ENCODE measurements around the gene TUBA4A. TPM values are rescaled to one million over a fixed set of nuclear protein-coding genes. Genes with fewer than 3 reads are reported as not detected.

TUBA4A gene
- total RNA-seq, 2 donors from 2014 or later: 17.8 to 20.2 TPM

GRCh38 chr2:219274361-219274921 lies 20.7 kb upstream of the TUBA4A start:
- intact Hi-C loops (cut with DNase I): no loop called here
- peaks cover 28% of the 10 kb centered on the region for H3K4me1 ChIP-seq
- DNase-seq: peak; percentile 41 to 68 (median 52)
- H3K4me3 ChIP-seq: no peak overlapping the region
- 55 to 65% methylated on average over 6 of the region's 6 CpGs for WGBS, 2 donors
- ATAC-seq: peak; percentile 17
- peak overlapping the region; percentile 57 to 87 (median 66) for H3K27ac ChIP-seq
- H3K36me3 ChIP-seq (replicated peaks in 1 of 2; ENCODE audit: insufficient read depth in 1 of 2, low read depth in 2 of 2): no peaks in the 10 kb centered on the region
- peak in 1 of 3 donors; percentile 32 for TF ChIP-seq POLR2A (IDR thresholded peaks at IDR 0.05)
- no peak for TF ChIP-seq CTCF (IDR thresholded peaks at IDR 0.05)
- H3K27me3 ChIP-seq: no peaks in the 10 kb centered on the region
- no peaks in the 10 kb centered on the region for H3K9me3 ChIP-seq

GRCh38 chr2:219273937-219274336 lies 20.2 kb upstream of the TUBA4A start:
- intact Hi-C loops (cut with DNase I): no loop called here
- peak overlapping the region; percentile 57 to 87 (median 66) for H3K27ac ChIP-seq
- no peak for ATAC-seq

GRCh38 chr2:219272995-219273394 lies 19.3 kb upstream of the TUBA4A start:
- TF ChIP-seq POLR2A (IDR thresholded peaks at IDR 0.05): no peak
- no peak for TF ChIP-seq CTCF (IDR thresholded peaks at IDR 0.05)

More at GRCh38 chr2:219273937-219274336, 20.2 kb upstream of the TUBA4A start:
- WGBS, 2 donors: 51 to 80% methylated on average over 1 to 3 of the region's 3 CpGs
- DNase-seq: no peak
- no peaks in the 10 kb centered on the region for H3K9me3 ChIP-seq
- H3K4me3 ChIP-seq: no peak overlapping the region
- no peaks in the 10 kb centered on the region for H3K36me3 ChIP-seq (replicated peaks in 1 of 2; ENCODE audit: insufficient read depth in 1 of 2, low read depth in 2 of 2)
- H3K27me3 ChIP-seq: no peaks in the 10 kb centered on the region
- TF ChIP-seq CTCF (IDR thresholded peaks at IDR 0.05) (no peak), POLR2A (IDR thresholded peaks at IDR 0.05) (no peak)
- H3K4me1 ChIP-seq: peaks cover 32% of the 10 kb centered on the region

GRCh38 chr2:219272356-219272755 lies 18.6 kb upstream of the TUBA4A start:
- 57 to 64% methylated on average over 4 of the region's 4 CpGs for WGBS, 2 donors
- H3K27ac ChIP-seq: no peak overlapping the region
- H3K9me3 ChIP-seq: no peaks in the 10 kb centered on the region
- no peaks in the 10 kb centered on the region for H3K36me3 ChIP-seq (replicated peaks in 1 of 2; ENCODE audit: insufficient read depth in 1 of 2, low read depth in 2 of 2)
- TF ChIP-seq POLR2A (IDR thresholded peaks at IDR 0.05): no peak
- TF ChIP-seq CTCF (IDR thresholded peaks at IDR 0.05): no peak
- no peak overlapping the region for H3K4me3 ChIP-seq
- intact Hi-C loops (cut with DNase I): no loop called here
- peaks cover 16% of the 10 kb centered on the region for H3K4me1 ChIP-seq
- ATAC-seq (no peak), DNase-seq (no peak)
- no peaks in the 10 kb centered on the region for H3K27me3 ChIP-seq

More at GRCh38 chr2:219272995-219273394, 19.3 kb upstream of the TUBA4A start:
- Histone ChIP-seq H3K9me3 (no peaks in the 10 kb centered on the region), H3K4me1 (peaks cover 22% of the 10 kb centered on the region), H3K4me3 (no peak overlapping the region), H3K27ac (no peak overlapping the region), H3K36me3 (replicated peaks in 1 of 2; ENCODE audit: insufficient read depth in 1 of 2, low read depth in 2 of 2) (no peaks in the 10 kb centered on the region), H3K27me3 (no peaks in the 10 kb centered on the region)
- intact Hi-C loops (cut with DNase I): no loop called here
- ATAC-seq (no peak), DNase-seq (no peak)
- 64 to 68% methylated on average over 2 of the region's 2 CpGs for WGBS, 2 donors

- no peak for DNase-seq
- WGBS, 2 donors: 92% methylated on average over 2 of the region's 2 CpGs; no CpG with 5 or more reads in 1 of the 2 donors
These were observed 17.3 kb upstream of the TUBA4A start for GRCh38 chr2:219271021-219271420.

More at GRCh38 chr2:219271021-219271420, 17.3 kb upstream of the TUBA4A start:
- Histone ChIP-seq H3K9me3 (no peaks in the 10 kb centered on the region), H3K4me1 (peaks cover 16% of the 10 kb centered on the region), H3K36me3 (replicated peaks in 1 of 2; ENCODE audit: insufficient read depth in 1 of 2, low read depth in 2 of 2) (no peaks in the 10 kb centered on the region), H3K4me3 (no peak overlapping the region), H3K27me3 (no peaks in the 10 kb centered on the region), H3K27ac (no peak overlapping the region)
- TF ChIP-seq CTCF (IDR thresholded peaks at IDR 0.05): no peak
- intact Hi-C loops (cut with DNase I): no loop called here
- no peak for ATAC-seq
